Measurements from ENCODE around the gene OR5B2. TPM values are rescaled to one million over a fixed set of nuclear protein-coding genes. Genes with fewer than 3 reads are reported as not detected.
"Not testable (repeated sequence)": the region's sequence is repeated elsewhere in the genome, so short reads cannot be mapped to it uniquely, and the experiment has no call there.

OR5B2 gene
- total and polyA plus RNA-seq, 5 donors = not detected

DNA sequence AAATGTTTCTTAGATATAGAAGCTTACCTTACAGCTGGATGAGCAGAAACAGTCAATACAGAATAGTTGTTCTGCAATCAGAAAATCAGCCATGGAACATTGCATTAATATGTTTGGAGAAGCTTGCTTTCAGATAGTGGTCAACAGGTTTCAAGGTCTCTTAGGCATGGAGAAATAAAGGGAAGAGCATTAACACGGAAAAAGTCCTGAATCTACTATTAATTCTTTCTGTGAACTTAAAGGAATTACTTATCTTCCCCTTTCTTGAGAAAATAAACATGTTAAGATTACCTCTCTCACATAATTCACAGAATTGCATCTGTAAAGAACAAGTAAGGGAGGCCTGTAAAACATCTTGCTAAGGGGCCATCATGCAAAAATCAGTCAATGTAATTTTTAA, 21.1 kb downstream of the OR5B2 start, which contains the start of gene OR5B3:
OR5B3 (minus strand) TSS at position 101 of the 400 bp plus-strand sequence. CDS start 3,465 bp downstream, outside the sequence.
- ATAC-seq (no peak), DNase-seq (no peak)
- WGBS = 55% methylated on average over 1 of the region's 1 CpG
- H3K9me3 ChIP-seq (ENCODE audit: control insufficient read depth, low read length) = no peaks in the 10 kb centered on the region
- H3K4me1 ChIP-seq (ENCODE audit: control insufficient read depth, insufficient read depth, low read length) = no peaks in the 10 kb centered on the region
- no peaks in the 10 kb centered on the region for H3K27me3 ChIP-seq (ENCODE audit: control insufficient read depth, insufficient read depth)
- intact Hi-C loops (cut with DNase I) = no loop called here
- no peak within 1 kb of the TSS for H3K4me3 ChIP-seq (ENCODE audit: low read length)
- H3K27ac ChIP-seq (ENCODE audit: low read length) = no peak within 1 kb of the TSS

DNA sequence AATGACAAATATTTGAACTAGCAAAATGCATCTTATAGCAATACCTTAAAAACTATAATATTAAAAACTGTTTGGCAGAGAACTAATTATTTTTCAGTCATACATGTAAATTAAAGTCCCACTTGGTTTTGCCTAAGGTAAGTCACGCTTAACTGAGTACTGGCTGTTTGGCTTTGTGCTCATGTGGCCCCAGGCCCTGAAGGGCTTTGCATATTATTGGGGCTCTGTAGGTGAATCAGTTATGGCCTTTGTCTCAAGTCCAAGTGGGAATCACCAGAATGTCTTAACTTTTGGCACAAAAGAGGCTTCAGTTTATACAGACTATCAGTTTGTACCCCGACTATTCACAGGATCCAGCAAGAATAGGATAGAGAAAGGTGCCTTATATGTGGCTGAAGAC, 28.3 kb downstream of the OR5B2 start:
- H3K27ac ChIP-seq (ENCODE audit: low read length); DNase-seq; H3K27me3 ChIP-seq (ENCODE audit: control insufficient read depth, insufficient read depth); H3K4me3 ChIP-seq (ENCODE audit: low read length); H3K9me3 ChIP-seq (ENCODE audit: control insufficient read depth, low read length); ATAC-seq; H3K4me1 ChIP-seq (ENCODE audit: control insufficient read depth, insufficient read depth, low read length); intact Hi-C loops (cut with DNase I): not testable (repeated sequence)
- WGBS = 73% methylated on average over 1 of the region's 2 CpGs

DNA sequence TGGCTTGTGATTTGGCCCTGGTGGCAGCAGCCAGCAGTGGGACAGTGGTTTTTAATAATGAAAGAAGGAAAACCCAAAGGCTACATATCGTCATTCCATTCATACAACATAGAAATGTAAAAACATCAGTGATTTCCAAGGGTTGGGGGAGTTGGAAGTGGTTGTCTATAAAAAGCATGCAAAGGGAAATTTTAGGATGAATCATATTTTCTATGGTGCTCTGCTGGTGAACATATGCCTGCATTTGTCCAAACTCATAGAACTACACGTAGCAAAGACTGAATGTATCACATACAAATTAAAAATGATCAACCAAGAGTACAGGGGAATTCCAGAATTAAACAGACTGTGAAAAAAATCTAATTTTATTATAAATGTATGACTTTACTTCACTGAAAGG, 32.3 kb downstream of the OR5B2 start:
- WGBS = 82% methylated on average over 2 of the region's 2 CpGs
- ATAC-seq (no peak), DNase-seq (no peak)
- Histone ChIP-seq H3K4me1 (ENCODE audit: control insufficient read depth, insufficient read depth, low read length) (no peaks in the 10 kb centered on the region), H3K4me3 (ENCODE audit: low read length) (no peak overlapping the region), H3K27ac (ENCODE audit: low read length) (no peak overlapping the region), H3K9me3 (ENCODE audit: control insufficient read depth, low read length) (no peaks in the 10 kb centered on the region), H3K27me3 (ENCODE audit: control insufficient read depth, insufficient read depth) (no peaks in the 10 kb centered on the region)
- intact Hi-C loops (cut with DNase I) = no loop called here

DNA sequence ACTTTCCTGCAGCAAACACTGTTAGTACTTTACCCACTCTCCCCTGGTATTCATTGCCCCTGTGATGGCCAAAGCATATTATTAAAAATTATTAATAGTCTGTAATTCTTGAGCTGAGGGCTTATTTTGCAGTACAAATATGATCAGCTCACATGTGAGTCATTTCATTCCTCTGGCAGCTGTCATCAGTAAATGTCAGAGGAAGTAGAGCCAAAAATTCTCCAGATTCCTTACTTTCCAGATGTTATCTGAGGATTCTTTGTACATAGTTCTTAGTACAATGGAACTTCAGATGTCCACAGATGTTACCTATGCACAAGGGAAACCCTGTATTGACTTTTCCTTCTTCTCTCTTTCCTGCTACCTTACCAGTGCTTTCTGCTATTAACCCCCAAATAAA, 33.7 kb downstream of the OR5B2 start:
- Histone ChIP-seq H3K4me3 (ENCODE audit: low read length) (no peak overlapping the region), H3K4me1 (ENCODE audit: control insufficient read depth, insufficient read depth, low read length) (no peaks in the 10 kb centered on the region), H3K27me3 (ENCODE audit: control insufficient read depth, insufficient read depth) (no peaks in the 10 kb centered on the region), H3K27ac (ENCODE audit: low read length) (no peak overlapping the region), H3K9me3 (ENCODE audit: control insufficient read depth, low read length) (no peaks in the 10 kb centered on the region)
- intact Hi-C loops (cut with DNase I) = no loop called here
- DNase-seq (no peak), ATAC-seq (no peak)

DNA sequence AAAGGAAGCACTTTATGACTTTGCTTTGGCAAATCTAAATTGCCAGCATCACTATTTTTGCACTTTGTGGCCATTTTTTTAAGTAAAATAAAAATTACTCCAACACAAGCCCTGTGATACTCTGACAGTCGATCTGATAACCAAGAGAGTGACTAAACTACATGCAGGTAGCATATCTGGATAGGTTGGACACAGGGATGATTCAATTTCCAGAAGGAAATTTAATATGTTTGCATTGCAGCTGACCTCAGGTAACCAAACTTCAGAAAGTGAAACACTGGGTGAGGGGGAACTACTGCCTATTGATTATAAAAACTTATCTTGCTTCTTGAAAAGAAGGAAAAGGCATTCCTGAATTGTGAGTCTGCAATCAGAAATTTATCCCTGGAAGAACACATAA, 35.2 kb downstream of the OR5B2 start:
- no peaks in the 10 kb centered on the region for H3K9me3 ChIP-seq (ENCODE audit: control insufficient read depth, low read length)
- DNase-seq = no peak
- H3K4me1 ChIP-seq (ENCODE audit: control insufficient read depth, insufficient read depth, low read length) = no peaks in the 10 kb centered on the region
- H3K4me3 ChIP-seq (ENCODE audit: low read length) = no peak overlapping the region
- intact Hi-C loops (cut with DNase I) = no loop called here
- no peak for ATAC-seq
- H3K27ac ChIP-seq (ENCODE audit: low read length) = no peak overlapping the region
- no peaks in the 10 kb centered on the region for H3K27me3 ChIP-seq (ENCODE audit: control insufficient read depth, insufficient read depth)
- WGBS = 33% methylated on average over 1 of the region's 1 CpG

DNA sequence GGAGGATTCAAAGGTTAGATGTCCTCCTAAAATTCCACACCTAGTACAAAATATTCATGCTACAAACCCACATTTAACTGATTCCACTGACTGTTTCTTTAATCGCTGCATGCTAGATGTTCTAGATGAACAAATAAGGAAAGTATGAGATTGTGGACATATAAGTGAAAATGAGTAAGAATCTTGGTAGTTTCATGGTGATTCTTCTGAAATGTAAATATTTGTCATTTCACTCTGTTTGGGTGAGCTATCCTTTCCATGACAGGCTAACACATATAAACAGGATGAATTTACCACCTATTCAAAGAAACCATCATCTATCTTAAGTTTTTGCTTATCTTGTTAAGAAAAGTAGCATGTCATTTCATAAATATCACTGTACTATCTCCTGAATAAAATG, 36.0 kb downstream of the OR5B2 start:
- H3K4me1 ChIP-seq (ENCODE audit: control insufficient read depth, insufficient read depth, low read length) = no peaks in the 10 kb centered on the region
- H3K27me3 ChIP-seq (ENCODE audit: control insufficient read depth, insufficient read depth) = no peaks in the 10 kb centered on the region
- ATAC-seq = no peak
- no peak overlapping the region for H3K27ac ChIP-seq (ENCODE audit: low read length)
- no peak overlapping the region for H3K4me3 ChIP-seq (ENCODE audit: low read length)
- 92% methylated on average over 1 of the region's 1 CpG for WGBS
- no peaks in the 10 kb centered on the region for H3K9me3 ChIP-seq (ENCODE audit: control insufficient read depth, low read length)
- intact Hi-C loops (cut with DNase I) = no loop called here
- DNase-seq = no peak

DNA sequence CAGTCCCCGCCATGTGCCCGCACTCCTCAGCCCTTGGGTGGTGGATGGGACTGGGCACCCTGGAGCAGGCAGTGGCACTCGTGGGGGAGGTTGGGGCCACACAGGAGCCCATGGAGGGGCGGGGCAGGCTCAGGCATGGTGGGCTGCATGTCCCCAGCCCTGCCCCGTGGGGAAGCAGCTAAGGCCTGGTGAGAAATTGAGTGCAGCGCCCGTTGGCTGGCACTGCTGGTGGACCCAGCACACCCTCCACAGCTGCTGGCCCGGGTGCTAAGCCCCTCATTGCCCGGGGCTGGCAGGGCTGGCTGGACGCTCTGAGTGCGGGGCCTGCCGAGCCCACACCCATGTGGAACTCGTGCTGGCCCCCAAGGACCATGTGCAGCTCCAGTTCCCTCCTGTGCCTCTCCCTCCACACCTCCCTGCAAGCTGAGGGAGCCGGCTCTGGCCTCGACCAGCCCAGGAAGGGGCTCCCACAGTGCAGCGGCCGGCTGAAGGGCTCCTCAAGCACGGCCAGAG, 37.3 kb downstream of the OR5B2 start:
- Histone ChIP-seq H3K4me3 (ENCODE audit: low read length) (no peak overlapping the region), H3K27ac (ENCODE audit: low read length) (no peak overlapping the region), H3K4me1 (ENCODE audit: control insufficient read depth, insufficient read depth, low read length) (no peaks in the 10 kb centered on the region), H3K27me3 (ENCODE audit: control insufficient read depth, insufficient read depth) (no peaks in the 10 kb centered on the region), H3K9me3 (ENCODE audit: control insufficient read depth, low read length) (no peaks in the 10 kb centered on the region)
- ATAC-seq (no peak), DNase-seq (peak in 2 of 3 donors; percentile 24 to 40)
- WGBS = 85% methylated on average over 18 of the region's 18 CpGs
- intact Hi-C loops (cut with DNase I) = no loop called here

Other genes starting within 250 kb of the OR5B2 start
- not detected for gene OR9Q2, start 239.1 kb downstream of the OR5B2 start, total RNA-seq
- gene OR9Q2, start 239.1 kb downstream of the OR5B2 start, polyA plus RNA-seq = not detected
- not detected for gene OR1S2, start 224.0 kb downstream of the OR5B2 start, total RNA-seq
- gene OR1S2, start 224.0 kb downstream of the OR5B2 start, polyA plus RNA-seq = not detected
- not detected for gene OR1S1, start 215.4 kb downstream of the OR5B2 start, total RNA-seq
- not detected for gene OR1S1, start 215.4 kb downstream of the OR5B2 start, polyA plus RNA-seq
- not detected for gene OR10Q1, start 199.2 kb downstream of the OR5B2 start, total RNA-seq
- gene OR10Q1, start 199.2 kb downstream of the OR5B2 start, polyA plus RNA-seq = not detected
- gene OR10W1, start 159.9 kb downstream of the OR5B2 start, total RNA-seq = not detected
- not detected for gene OR10W1, start 159.9 kb downstream of the OR5B2 start, polyA plus RNA-seq
- not detected for gene OR5B17, start 69.1 kb downstream of the OR5B2 start, total RNA-seq
- gene OR5B17, start 69.1 kb downstream of the OR5B2 start, polyA plus RNA-seq = not detected
- not detected for gene OR5B3, start 21.2 kb downstream of the OR5B2 start, total RNA-seq
- not detected for gene OR5B3, start 21.2 kb downstream of the OR5B2 start, polyA plus RNA-seq
- gene OR5B12, start 14.1 kb upstream of the OR5B2 start, total RNA-seq = not detected
- not detected for gene OR5B12, start 14.1 kb upstream of the OR5B2 start, polyA plus RNA-seq
- not detected for gene OR5B21, start 80.0 kb upstream of the OR5B2 start, total RNA-seq
- gene OR5B21, start 80.0 kb upstream of the OR5B2 start, polyA plus RNA-seq = not detected
- 1 to 10 TPM; 4.6 to 7.1 (median 6.4) TPM for gene LPXN, start 147.7 kb upstream of the OR5B2 start, total RNA-seq
- 3.0 TPM for gene LPXN, start 147.7 kb upstream of the OR5B2 start, polyA plus RNA-seq
- 10 to 100 TPM; 53.3 to 60.9 (median 55.8) TPM for gene ZFP91, start 150.9 kb upstream of the OR5B2 start, total RNA-seq
- 16.7 TPM for gene ZFP91, start 150.9 kb upstream of the OR5B2 start, polyA plus RNA-seq
- 1 to 10 TPM in 3 of 4 donors, under 1 TPM in 1; 0.91 to 2.7 (median 1.1) TPM for gene CNTF, start 194.5 kb upstream of the OR5B2 start, total RNA-seq
- gene CNTF, start 194.5 kb upstream of the OR5B2 start, polyA plus RNA-seq = 0.59 TPM

All from right cardiac atrium (tissue), 5 donors.